NCI-H128 (cell line): ENCODE data around the gene RNASE7.
"Not testable (repeated sequence)": the region's sequence is repeated elsewhere in the genome, so short reads cannot be mapped to it uniquely, and the experiment has no call there.

Source experiments
- DNase-seq: peaks from one replicate; lab custom pipeline; 2025; ENCODE audit not compliant: unreplicated experiment; lab: John Stamatoyannopoulos, UW

The RNASE7 gene

GRCh38 chr14:21023174-21023573 is 19.0 kb upstream of the RNASE7 start:
- no peak for DNase-seq

- no peak for DNase-seq
These were observed 18.2 kb upstream of the RNASE7 start for GRCh38 chr14:21023817-21024584.

DNA sequence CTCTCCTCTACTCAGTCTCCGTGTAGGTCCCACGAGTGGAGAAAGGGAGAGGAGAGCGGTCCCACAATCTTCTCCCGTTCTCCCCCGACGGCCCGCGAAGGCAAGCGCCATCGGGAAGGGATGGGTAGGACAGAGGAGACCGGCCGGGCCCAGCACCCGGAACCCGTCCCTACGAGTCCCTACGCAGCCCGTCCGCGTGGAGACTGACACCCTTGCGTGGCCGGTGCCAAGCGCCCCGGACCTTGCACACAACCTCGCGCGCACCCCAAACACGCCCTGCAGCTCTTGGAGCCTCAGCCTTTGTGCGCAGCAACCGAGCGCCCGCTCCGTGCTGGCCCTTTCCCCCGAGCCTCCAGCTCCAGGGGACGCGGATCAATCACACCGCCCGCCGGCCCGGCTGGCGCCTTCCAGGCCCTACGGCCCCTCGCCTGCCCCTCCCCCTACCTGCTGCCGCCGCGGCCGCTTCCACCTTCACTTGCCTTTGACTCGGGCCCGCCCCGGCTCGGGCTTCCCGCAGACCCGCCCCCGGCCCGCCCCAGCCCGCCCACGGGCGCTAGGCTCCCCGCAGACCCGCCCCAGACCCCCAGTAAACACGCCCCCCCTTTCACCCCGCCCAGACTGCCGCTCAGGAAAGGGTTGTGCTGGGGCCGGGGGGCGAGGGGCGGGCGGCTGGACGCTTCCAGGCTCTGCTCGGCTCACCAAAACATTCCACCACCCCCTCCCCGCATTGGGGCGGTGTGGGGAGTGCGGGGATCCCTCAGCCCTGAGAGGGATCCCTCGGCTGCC is 17.4 kb upstream of the RNASE7 start, which contains the start of gene NDRG2:
NDRG2 (minus strand) TSS at position 477 of the 786 bp plus-strand sequence. CDS start 1,746 bp downstream, outside the sequence.
- no peak for DNase-seq

- DNase-seq: no peak
These were observed 16.5 kb upstream of the RNASE7 start for GRCh38 chr14:21025371-21026273.

DNA sequence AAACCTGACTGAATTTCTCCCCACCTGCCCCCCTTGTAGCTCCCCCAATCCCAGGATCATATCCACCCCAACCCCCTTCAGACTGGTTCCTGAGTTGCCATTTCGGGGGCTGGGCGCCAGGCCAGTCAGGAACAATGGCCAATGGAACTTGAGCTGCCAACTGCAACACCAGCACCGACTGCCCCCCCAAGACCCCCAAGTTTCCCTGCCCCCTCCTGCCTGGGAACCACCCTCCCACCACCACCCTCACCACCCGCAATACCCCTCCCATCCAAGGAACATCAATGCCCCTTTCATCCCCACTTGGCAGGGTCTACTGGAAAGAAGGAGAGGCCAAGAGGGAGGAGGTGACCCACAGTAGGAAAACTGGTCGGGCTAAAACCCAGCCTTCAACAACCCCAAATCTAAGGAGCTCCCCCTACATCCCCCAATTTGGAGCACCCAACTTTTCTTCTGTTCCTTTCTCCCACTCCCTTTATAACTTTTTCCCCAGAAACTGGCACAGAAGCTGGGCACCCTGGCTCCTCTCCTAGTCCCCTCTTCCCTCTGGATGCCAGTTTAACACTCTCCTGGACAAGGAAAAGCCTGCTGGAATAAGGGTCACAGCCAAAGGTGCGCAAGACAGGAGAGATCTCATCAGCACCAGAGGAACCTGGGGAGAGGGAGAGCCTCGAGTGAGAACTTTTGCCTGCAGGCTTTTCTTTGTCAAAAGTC is 15.7 kb upstream of the RNASE7 start:
- DNase-seq: no peak

DNA sequence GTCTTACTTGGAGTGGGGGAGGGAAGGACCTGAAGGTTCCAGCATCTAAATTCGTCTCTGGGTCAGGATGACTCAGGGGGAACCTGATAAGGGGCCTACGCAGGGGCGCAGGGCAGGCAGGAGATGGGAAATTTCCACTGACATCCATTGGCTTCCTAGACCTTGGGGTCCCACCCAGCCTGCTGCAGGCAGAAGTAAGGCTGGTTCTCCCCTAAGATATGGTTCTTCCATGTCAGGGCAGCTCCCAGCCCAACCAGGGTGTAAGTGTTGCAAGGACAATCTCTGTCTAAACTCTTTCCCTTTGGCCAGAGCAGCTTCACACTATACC is 15.2 kb upstream of the RNASE7 start:
- DNase-seq: no peak

GRCh38 chr14:21029917-21030316 is 12.2 kb upstream of the RNASE7 start, which contains the start of gene TPPP2:
TPPP2 (plus strand) TSS chr14:21030217; CDS start chr14:21030582, 365 bp downstream.
- DNase-seq: no peak

GRCh38 chr14:21030531-21030930 is 11.6 kb upstream of the RNASE7 start:
- DNase-seq: no peak

- no peak for DNase-seq
These were observed 9.6 kb upstream of the RNASE7 start for GRCh38 chr14:21032326-21033132.

- no peak for DNase-seq
These were observed 8.9 kb upstream of the RNASE7 start for GRCh38 chr14:21033133-21033698.

DNA sequence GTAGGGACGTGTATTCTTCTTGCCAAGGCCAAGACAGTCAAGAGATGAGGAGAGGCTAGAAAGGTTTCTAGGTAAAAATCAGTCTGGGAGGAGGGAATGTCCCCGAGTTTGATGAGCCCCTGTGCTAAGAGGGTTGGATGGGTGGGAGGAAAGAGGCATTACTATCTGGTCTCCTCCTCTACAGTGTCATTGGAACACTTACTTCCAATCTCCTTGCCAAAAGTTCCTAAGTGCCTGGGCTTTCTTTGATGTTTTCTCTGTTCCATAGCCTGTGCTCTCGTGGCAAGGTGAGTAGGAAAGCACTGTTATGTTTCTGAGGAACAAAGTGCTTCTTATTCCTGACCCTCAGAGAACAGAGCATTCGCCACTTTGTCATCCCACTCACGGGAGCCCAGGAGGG is 7.5 kb upstream of the RNASE7 start, which contains the start of gene RNASE13:
RNASE13 (minus strand) TSS at position 101 of the 400 bp plus-strand sequence. CDS start 519 bp downstream, outside the sequence.
- no peak for DNase-seq

DNA sequence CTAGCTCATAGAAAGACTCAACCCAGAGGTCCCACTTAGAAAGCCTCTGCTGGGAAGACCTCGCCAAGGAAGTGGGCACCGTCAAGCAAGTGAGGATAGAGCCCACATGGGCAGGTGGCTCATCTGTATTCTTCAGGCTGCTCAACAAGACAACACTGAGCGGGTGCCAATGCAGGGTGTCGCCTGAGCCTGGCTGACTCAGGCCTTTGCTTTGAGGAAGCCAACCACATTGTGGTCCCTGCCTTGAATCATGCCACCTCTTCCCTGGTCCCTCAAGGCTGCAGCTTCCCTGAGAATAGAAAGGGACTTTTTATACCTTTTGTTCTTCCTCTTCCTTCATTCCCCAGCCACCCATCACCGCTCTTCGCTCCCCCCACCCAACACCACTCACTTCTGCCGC is 5.4 kb upstream of the RNASE7 start:
- DNase-seq: no peak

DNA sequence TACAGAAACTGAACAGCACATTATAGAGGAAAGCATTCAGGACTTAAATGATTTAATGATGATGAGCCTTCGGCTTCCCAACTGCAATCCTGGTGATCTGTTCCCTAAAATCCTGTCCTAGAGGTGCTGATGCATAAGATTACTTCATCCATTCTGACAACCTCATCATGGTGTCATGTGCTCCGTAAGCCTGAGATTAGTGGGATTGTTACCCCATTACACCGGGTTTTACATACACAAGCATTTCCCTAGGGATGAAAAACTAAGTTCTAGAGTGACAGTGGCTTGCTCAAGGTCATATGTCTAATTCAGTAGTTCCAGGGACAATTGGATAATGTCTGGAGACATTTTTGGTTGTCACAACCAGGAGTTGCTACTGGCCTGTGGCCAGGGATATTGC is 5.0 kb upstream of the RNASE7 start:
- no peak for DNase-seq

DNA sequence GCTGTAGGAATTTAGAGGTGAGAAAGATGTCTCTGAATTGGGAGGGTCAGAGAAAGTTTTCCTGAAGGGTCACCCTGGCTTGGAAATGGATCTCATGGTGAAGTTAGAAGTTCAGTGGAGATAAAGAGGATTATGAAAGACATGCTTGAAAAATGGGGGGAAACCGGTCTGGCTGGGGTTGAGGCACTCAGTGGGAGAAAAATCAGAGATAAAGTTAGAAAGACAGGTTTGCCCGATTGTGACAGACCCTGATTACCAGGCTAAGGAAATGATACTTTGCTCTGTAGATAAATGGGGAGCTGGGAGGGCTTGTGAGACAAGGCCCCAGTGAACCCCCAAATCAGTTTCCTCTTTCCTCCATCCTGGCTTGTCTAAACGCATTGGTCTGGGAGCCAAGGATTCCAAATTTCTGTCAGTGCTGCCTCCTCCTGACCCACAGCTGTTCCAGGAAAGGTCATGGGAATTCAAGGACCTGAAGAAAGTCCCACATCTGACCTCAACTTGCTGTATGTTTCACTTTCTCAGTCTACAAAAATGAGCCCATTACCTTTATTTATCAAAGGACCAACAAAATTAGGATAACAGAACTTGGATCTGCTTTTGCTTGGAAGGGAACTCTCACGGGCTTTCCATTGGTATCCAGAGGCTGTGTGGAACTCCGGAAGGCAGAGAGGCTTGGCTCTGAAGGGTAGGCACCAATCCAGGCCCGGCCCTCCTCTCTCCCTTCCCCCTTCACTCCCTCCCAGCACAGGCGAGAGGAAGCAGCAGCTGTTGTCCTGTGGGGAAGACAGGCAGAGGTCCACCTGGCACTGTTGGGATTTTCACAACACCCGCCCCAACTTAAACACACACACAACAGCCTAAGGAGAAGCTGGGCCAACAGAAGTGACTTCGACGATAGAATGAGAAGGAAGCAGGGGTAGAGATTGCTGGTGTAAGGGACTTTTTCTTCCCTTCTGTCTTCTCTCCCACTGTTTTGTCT is 3.4 kb upstream of the RNASE7 start:
- DNase-seq: no peak

DNA sequence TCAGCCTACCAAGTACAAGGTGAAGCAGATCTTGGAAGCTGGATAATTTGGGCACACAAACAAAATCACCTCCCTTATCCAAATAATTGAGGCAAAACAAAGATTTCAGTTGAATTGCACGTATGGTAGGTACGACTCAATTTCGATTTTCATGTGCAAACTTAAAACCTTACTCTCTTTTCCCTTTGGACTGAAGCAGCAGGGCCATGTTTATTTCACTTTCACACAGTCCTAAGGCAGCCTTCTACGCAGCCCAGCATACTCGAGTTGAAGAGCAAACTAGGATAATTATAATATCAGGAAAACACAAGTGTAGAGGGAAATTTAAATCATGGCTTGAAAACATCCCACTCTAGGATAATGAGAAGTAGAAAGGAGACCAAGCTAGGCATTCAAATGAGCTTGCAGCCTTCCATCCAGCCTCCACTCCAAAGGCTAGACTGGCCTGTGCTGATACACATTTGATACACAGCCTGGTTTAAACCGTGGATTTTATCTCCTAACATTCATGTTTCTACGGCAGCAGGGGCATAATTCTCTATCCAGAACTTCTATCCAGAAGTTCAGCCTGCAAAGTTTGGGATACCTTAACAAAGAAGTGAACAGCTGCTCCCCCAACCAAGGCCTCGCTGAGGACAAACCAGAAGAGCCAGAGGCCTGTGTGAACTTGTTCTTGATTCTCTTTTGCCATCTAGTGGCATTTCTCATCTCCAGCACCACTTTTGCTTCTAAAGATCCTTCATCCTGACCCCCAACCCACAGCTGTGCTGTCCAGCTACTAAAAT is 2.4 kb upstream of the RNASE7 start:
- no peak for DNase-seq

- no peak for DNase-seq
These were observed 1.7 kb upstream of the RNASE7 start for GRCh38 chr14:21040370-21040925.

- not testable (repeated sequence) for DNase-seq
These were observed 1.2 kb upstream of the RNASE7 start for GRCh38 chr14:21040941-21041340.
